Stimulated activated CD8-positive, alpha-beta memory T cell treated with anti-CD3 and anti-CD28 coated beads, Interleukin-15, amount 100 ng/mL, for 48 hours (primary cell): ENCODE measurements around the gene HAPLN2.

ENCODE experiments used
- DNase-seq, 2 donors: peaks; one replicate each; pipeline ENCODE4 v3.0.0-alpha.2; 2020; ENCODE audit warnings: low read depth in 2 of 2

The HAPLN2 gene

GRCh38 chr1:156645056-156645455 is 25.8 kb downstream of the HAPLN2 start:
- no peak for DNase-seq

GRCh38 chr1:156645666-156646065 is 26.5 kb downstream of the HAPLN2 start:
- DNase-seq: no peak

GRCh38 chr1:156646738-156647211 is 27.6 kb downstream of the HAPLN2 start:
- no peak for DNase-seq

GRCh38 chr1:156647351-156647750 is 28.1 kb downstream of the HAPLN2 start:
- no peak for DNase-seq

- no peak for DNase-seq
These were observed 29.3 kb downstream of the HAPLN2 start for GRCh38 chr1:156648496-156648895.

GRCh38 chr1:156648951-156649350 is 29.7 kb downstream of the HAPLN2 start:
- no peak for DNase-seq

- no peak for DNase-seq
These were observed 33.1 kb downstream of the HAPLN2 start for GRCh38 chr1:156652131-156652991.

- no peak for DNase-seq
These were observed 33.8 kb downstream of the HAPLN2 start for GRCh38 chr1:156652992-156653355.

GRCh38 chr1:156654700-156655099 is 35.5 kb downstream of the HAPLN2 start:
- DNase-seq: no peak

GRCh38 chr1:156655151-156655903 is 36.1 kb downstream of the HAPLN2 start:
- no peak for DNase-seq

- DNase-seq: no peak
These were observed 36.8 kb downstream of the HAPLN2 start for GRCh38 chr1:156655904-156656516.

- peak; percentile 54 to 56 for DNase-seq
These were observed 37.9 kb downstream of the HAPLN2 start for GRCh38 chr1:156656806-156657740.

- no peak for DNase-seq
These were observed 38.6 kb downstream of the HAPLN2 start for GRCh38 chr1:156657741-156658319.

GRCh38 chr1:156658496-156658895 is 39.3 kb downstream of the HAPLN2 start:
- DNase-seq: no peak

- DNase-seq: no peak
These were observed 39.8 kb downstream of the HAPLN2 start for GRCh38 chr1:156658945-156659574.

- no peak for DNase-seq
These were observed 40.4 kb downstream of the HAPLN2 start for GRCh38 chr1:156659661-156659987.

GRCh38 chr1:156659988-156660751 is 41.0 kb downstream of the HAPLN2 start:
- DNase-seq: peak; percentile 90 to 95

- no peak for DNase-seq
These were observed 41.5 kb downstream of the HAPLN2 start for GRCh38 chr1:156660752-156661112.

GRCh38 chr1:156662005-156662799 is 43.0 kb downstream of the HAPLN2 start:
- no peak for DNase-seq
